ENCODE measurements around the gene DMPK.

DMPK gene

DNA sequence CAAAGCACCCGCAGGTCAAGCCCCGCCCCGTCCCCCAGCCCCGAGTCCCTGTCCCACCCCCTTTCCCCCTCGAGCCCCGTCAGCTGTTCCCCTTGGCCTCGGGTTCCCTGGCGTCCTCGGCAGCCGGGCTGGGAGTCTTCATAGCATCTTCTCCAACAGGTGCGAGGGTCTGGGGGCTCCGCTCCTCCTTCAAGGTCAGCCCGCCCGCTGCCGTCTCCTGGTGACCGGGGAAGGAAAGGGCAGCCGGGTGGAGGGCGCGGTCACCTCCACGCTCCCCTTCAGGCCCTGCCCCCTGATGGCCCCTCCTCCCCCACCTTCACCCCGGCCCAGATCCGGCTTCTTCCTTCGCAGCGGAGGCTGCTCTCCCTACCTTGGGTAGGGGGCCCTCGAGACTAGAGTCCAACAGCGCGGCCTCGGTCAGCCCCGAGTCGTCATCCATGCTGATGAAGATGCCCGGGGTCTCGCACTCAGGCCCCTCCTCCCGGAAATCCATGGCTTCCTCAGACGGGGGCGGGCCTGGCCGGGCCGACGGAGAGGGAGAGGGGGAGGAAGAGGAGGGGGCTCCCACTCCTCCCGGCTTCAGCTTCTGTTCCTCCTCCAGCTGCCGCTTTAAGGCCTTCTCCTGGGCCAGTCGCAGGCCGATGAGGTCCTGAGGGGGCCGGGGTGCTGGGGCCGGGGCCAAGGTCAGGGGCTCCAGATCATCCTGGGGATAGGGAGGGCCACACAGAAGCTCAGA is 33.4 kb upstream of the DMPK start:
- H3K27ac ChIP-seq (replicated peaks; ENCODE audit: low read length) = peak overlapping the region; percentile 56
- H3K23ac ChIP-seq (ENCODE audit: low read depth, low read length, poor library complexity) = peak overlapping the region; percentile 89
- H3K4me1 ChIP-seq (ENCODE audit: control insufficient read depth in 2 of 2, insufficient read depth in 1 of 2, low read depth in 1 of 2, low read length in 2 of 2) = peaks cover 16 to 22% of the 10 kb centered on the region in 2 donors
- H3K4ac ChIP-seq (ENCODE audit: low read length) = no peak overlapping the region
- H4K8ac ChIP-seq (ENCODE audit: low read depth, low read length) = no peak overlapping the region
- peak overlapping the region; percentile 96 for H2AK5ac ChIP-seq (ENCODE audit: low read depth, low read length)
- H2BK15ac ChIP-seq (ENCODE audit: low read length) = peak overlapping the region; percentile 86
- no peak overlapping the region for H3K14ac ChIP-seq (ENCODE audit: low read length)
- DNase-seq (ENCODE audit: low spot score) = peak; percentile 65
- H3K4me3 ChIP-seq (ENCODE audit: low read length in 2 of 2) = peak overlapping the region; percentile 56 to 73
- H3K79me1 ChIP-seq (ENCODE audit: low read depth, low read length) = no peaks in the 10 kb centered on the region
- peak overlapping the region; percentile 93 for H2BK120ac ChIP-seq (ENCODE audit: low read depth, low read length)
- peak overlapping the region; percentile 93 for H3K18ac ChIP-seq (ENCODE audit: low read length)
- H3K4me2 ChIP-seq (ENCODE audit: insufficient read depth, low read length, poor library complexity, severe bottlenecking) = peak overlapping the region; percentile 99
- H3K27me3 ChIP-seq (ENCODE audit: control insufficient read depth in 3 of 3, insufficient read depth in 3 of 3, low read depth in 1 of 3, low read length in 3 of 3) = peaks cover 0 to 8% (median 0%) of the 10 kb centered on the region in 3 experiments
- no CpG with 5 or more reads among the region's 44 CpGs for WGBS, 2 donors (ENCODE audit: extremely low coverage in 2 of 2, insufficient read length in 2 of 2, insufficient replicate concordance in 1 of 2)
- H3K9ac ChIP-seq (ENCODE audit: low read depth, low read length, poor library complexity) = peak overlapping the region; percentile 67
- H4K91ac ChIP-seq (ENCODE audit: low read depth, low read length, poor library complexity) = no peak overlapping the region
- H2BK5ac ChIP-seq (ENCODE audit: low read length) = peak overlapping the region; percentile 62
- H2AFZ ChIP-seq (ENCODE audit: low read length) = peak overlapping the region; percentile 97
- H3K36me3 ChIP-seq (replicated peaks in 1 of 2; ENCODE audit: control insufficient read depth in 2 of 2, insufficient read depth in 2 of 2, low read length in 2 of 2) = peaks cover 7 to 24% of the 10 kb centered on the region in 2 donors
- H3K9me3 ChIP-seq (replicated peaks in 1 of 2; ENCODE audit: control insufficient read depth in 2 of 2, insufficient read depth in 1 of 2, low read depth in 1 of 2, low read length in 2 of 2) = no peaks in the 10 kb centered on the region
- no peak overlapping the region for H2BK12ac ChIP-seq (ENCODE audit: low read length)

- Histone ChIP-seq H3K4me3 (ENCODE audit: low read length in 2 of 2) (peak within 1 kb of the TSS; percentile 56 to 73), H4K8ac (ENCODE audit: low read depth, low read length) (no peak within 1 kb of the TSS), H3K9me3 (replicated peaks in 1 of 2; ENCODE audit: control insufficient read depth in 2 of 2, insufficient read depth in 1 of 2, low read depth in 1 of 2, low read length in 2 of 2) (no peaks in the 10 kb centered on the region), H2AFZ (ENCODE audit: low read length) (peak within 1 kb of the TSS; percentile 97), H3K4me2 (ENCODE audit: insufficient read depth, low read length, poor library complexity, severe bottlenecking) (peak within 1 kb of the TSS; percentile 99), H2BK15ac (ENCODE audit: low read length) (peak within 1 kb of the TSS; percentile 86), H2BK12ac (ENCODE audit: low read length) (no peak within 1 kb of the TSS), H3K27ac (replicated peaks; ENCODE audit: low read length) (peak within 1 kb of the TSS; percentile 56), H3K27me3 (ENCODE audit: control insufficient read depth in 3 of 3, insufficient read depth in 3 of 3, low read depth in 1 of 3, low read length in 3 of 3) (peaks cover 0 to 8% (median 0%) of the 10 kb centered on the region in 3 experiments), H4K91ac (ENCODE audit: low read depth, low read length, poor library complexity) (no peak within 1 kb of the TSS), H3K4me1 (ENCODE audit: control insufficient read depth in 2 of 2, insufficient read depth in 1 of 2, low read depth in 1 of 2, low read length in 2 of 2) (peaks cover 16 to 22% of the 10 kb centered on the region in 2 donors), H2BK5ac (ENCODE audit: low read length) (peak within 1 kb of the TSS; percentile 62), H3K14ac (ENCODE audit: low read length) (peak within 1 kb of the TSS; percentile 27), H3K4ac (ENCODE audit: low read length) (peak within 1 kb of the TSS; percentile 58), H3K23ac (ENCODE audit: low read depth, low read length, poor library complexity) (peak within 1 kb of the TSS; percentile 94), H3K9ac (ENCODE audit: low read depth, low read length, poor library complexity) (peak within 1 kb of the TSS; percentile 79), H2AK5ac (ENCODE audit: low read depth, low read length) (peak within 1 kb of the TSS; percentile 96), H3K79me1 (ENCODE audit: low read depth, low read length) (no peaks in the 10 kb centered on the region), H2BK120ac (ENCODE audit: low read depth, low read length) (peak within 1 kb of the TSS; percentile 93), H3K18ac (ENCODE audit: low read length) (peak within 1 kb of the TSS; percentile 93), H3K36me3 (replicated peaks in 1 of 2; ENCODE audit: control insufficient read depth in 2 of 2, insufficient read depth in 2 of 2, low read length in 2 of 2) (peaks cover 5 to 17% of the 10 kb centered on the region in 2 donors)
- WGBS, 2 donors (ENCODE audit: extremely low coverage in 2 of 2, insufficient read length in 2 of 2, insufficient replicate concordance in 1 of 2) = no CpG with 5 or more reads among the region's 40 CpGs
- no peak for DNase-seq (ENCODE audit: low spot score)
Observed at GRCh38 chr19:45814851-45815480, 32.7 kb upstream of the DMPK start, which contains the start of gene RSPH6A. RSPH6A (minus strand) TSS chr19:45815308; CDS start chr19:45815176, 132 bp downstream.

- Histone ChIP-seq H2AFZ (ENCODE audit: low read length) (no peak overlapping the region), H3K18ac (ENCODE audit: low read length) (no peak overlapping the region), H3K4me1 (ENCODE audit: control insufficient read depth in 2 of 2, insufficient read depth in 1 of 2, low read depth in 1 of 2, low read length in 2 of 2) (peaks cover 16 to 22% of the 10 kb centered on the region in 2 donors), H2BK15ac (ENCODE audit: low read length) (peak overlapping the region; percentile 84), H3K9ac (ENCODE audit: low read depth, low read length, poor library complexity) (no peak overlapping the region), H3K23ac (ENCODE audit: low read depth, low read length, poor library complexity) (no peak overlapping the region), H3K27ac (replicated peaks; ENCODE audit: low read length) (no peak overlapping the region), H3K9me3 (replicated peaks in 1 of 2; ENCODE audit: control insufficient read depth in 2 of 2, insufficient read depth in 1 of 2, low read depth in 1 of 2, low read length in 2 of 2) (no peaks in the 10 kb centered on the region), H2BK5ac (ENCODE audit: low read length) (peak overlapping the region; percentile 29), H2AK5ac (ENCODE audit: low read depth, low read length) (peak overlapping the region; percentile 94), H3K36me3 (replicated peaks in 1 of 2; ENCODE audit: control insufficient read depth in 2 of 2, insufficient read depth in 2 of 2, low read length in 2 of 2) (peaks cover 4 to 10% of the 10 kb centered on the region in 2 donors), H4K8ac (ENCODE audit: low read depth, low read length) (no peak overlapping the region), H3K27me3 (ENCODE audit: control insufficient read depth in 3 of 3, insufficient read depth in 3 of 3, low read depth in 1 of 3, low read length in 3 of 3) (peaks cover 0 to 8% (median 0%) of the 10 kb centered on the region in 3 experiments), H2BK120ac (ENCODE audit: low read depth, low read length) (no peak overlapping the region), H3K4ac (ENCODE audit: low read length) (no peak overlapping the region), H2BK12ac (ENCODE audit: low read length) (no peak overlapping the region), H3K14ac (ENCODE audit: low read length) (no peak overlapping the region), H4K91ac (ENCODE audit: low read depth, low read length, poor library complexity) (no peak overlapping the region), H3K79me1 (ENCODE audit: low read depth, low read length) (no peaks in the 10 kb centered on the region), H3K4me2 (ENCODE audit: insufficient read depth, low read length, poor library complexity, severe bottlenecking) (no peak overlapping the region), H3K4me3 (ENCODE audit: low read length in 2 of 2) (no peak overlapping the region)
- no peak for DNase-seq (ENCODE audit: low spot score)
- WGBS, 2 donors (ENCODE audit: extremely low coverage in 2 of 2, insufficient read length in 2 of 2, insufficient replicate concordance in 1 of 2) = no CpG with 5 or more reads among the region's 12 CpGs
Observed at GRCh38 chr19:45814166-45814780, 32.0 kb upstream of the DMPK start.

DNA sequence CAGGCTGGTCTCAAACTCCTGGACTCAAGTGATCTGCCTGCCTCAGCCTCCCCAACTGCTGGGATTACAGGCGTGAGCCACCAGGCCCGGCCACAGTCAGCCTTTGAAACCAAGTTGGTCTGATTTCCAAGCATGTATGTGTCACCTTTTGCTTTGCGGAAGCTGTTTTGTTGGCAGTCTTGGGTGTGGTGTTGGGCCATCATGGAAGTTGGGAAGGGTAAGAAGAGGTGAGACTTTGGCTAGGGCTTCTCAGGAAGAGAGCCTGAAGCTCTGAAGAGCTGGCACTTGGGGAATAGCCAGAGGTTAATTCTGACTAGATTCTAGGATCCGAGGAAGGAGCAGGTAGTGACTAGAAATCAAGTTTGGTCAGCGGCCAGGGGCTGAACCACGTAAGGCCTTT is 30.0 kb upstream of the DMPK start:
- no peak overlapping the region for H3K18ac ChIP-seq (ENCODE audit: low read length)

More for the DNA sequence above, 30.0 kb upstream of the DMPK start:
- no peak overlapping the region for H3K4me3 ChIP-seq (ENCODE audit: low read length in 2 of 2)
- H2BK5ac ChIP-seq (ENCODE audit: low read length) = no peak overlapping the region
- H3K14ac ChIP-seq (ENCODE audit: low read length) = no peak overlapping the region
- no peak overlapping the region for H2BK12ac ChIP-seq (ENCODE audit: low read length)
- H2BK15ac ChIP-seq (ENCODE audit: low read length) = no peak overlapping the region
- H2BK120ac ChIP-seq (ENCODE audit: low read depth, low read length) = no peak overlapping the region
- no peaks in the 10 kb centered on the region for H3K9me3 ChIP-seq (replicated peaks in 1 of 2; ENCODE audit: control insufficient read depth in 2 of 2, insufficient read depth in 1 of 2, low read depth in 1 of 2, low read length in 2 of 2)
- no peak overlapping the region for H4K8ac ChIP-seq (ENCODE audit: low read depth, low read length)
- H3K4me1 ChIP-seq (ENCODE audit: control insufficient read depth in 2 of 2, insufficient read depth in 1 of 2, low read depth in 1 of 2, low read length in 2 of 2) = peaks cover 10 to 15% of the 10 kb centered on the region in 2 donors
- DNase-seq (ENCODE audit: low spot score) = no peak
- H2AFZ ChIP-seq (ENCODE audit: low read length) = no peak overlapping the region
- H3K36me3 ChIP-seq (replicated peaks in 1 of 2; ENCODE audit: control insufficient read depth in 2 of 2, insufficient read depth in 2 of 2, low read length in 2 of 2) = peaks cover 1 to 5% of the 10 kb centered on the region in 2 donors
- no peak overlapping the region for H4K91ac ChIP-seq (ENCODE audit: low read depth, low read length, poor library complexity)
- no peak overlapping the region for H3K23ac ChIP-seq (ENCODE audit: low read depth, low read length, poor library complexity)
- no peak overlapping the region for H3K4ac ChIP-seq (ENCODE audit: low read length)
- no peak overlapping the region for H3K27ac ChIP-seq (replicated peaks; ENCODE audit: low read length)
- no peaks in the 10 kb centered on the region for H3K79me1 ChIP-seq (ENCODE audit: low read depth, low read length)
- no peak overlapping the region for H2AK5ac ChIP-seq (ENCODE audit: low read depth, low read length)
- H3K9ac ChIP-seq (ENCODE audit: low read depth, low read length, poor library complexity) = no peak overlapping the region
- peaks cover 0 to 8% (median 0%) of the 10 kb centered on the region in 3 experiments for H3K27me3 ChIP-seq (ENCODE audit: control insufficient read depth in 3 of 3, insufficient read depth in 3 of 3, low read depth in 1 of 3, low read length in 3 of 3)
- WGBS, 2 donors (ENCODE audit: extremely low coverage in 2 of 2, insufficient read length in 2 of 2, insufficient replicate concordance in 1 of 2) = no CpG with 5 or more reads among the region's 6 CpGs
- no peak overlapping the region for H3K4me2 ChIP-seq (ENCODE audit: insufficient read depth, low read length, poor library complexity, severe bottlenecking)

Data from neuronal stem cell (in vitro differentiated cells).